Muscle of back (tissue), 11 donors: ENCODE results near the gene MICAL2. TPM values are rescaled to one million over a fixed set of nuclear protein-coding genes. Genes with fewer than 3 reads are reported as not detected.
A peak's percentile ranks its signal among the peaks of the same experiment; 100 is the strongest.

Experiments
- DNase-seq, 3 donors: peaks; one replicate each; pipeline versions ENCODE4 v3.0.0 to v3.0.0-alpha.2; 2013
- polyA plus RNA-seq, 10 donors: library from polyadenylated mRNA; unstranded; fragments of 120-200 nt; gene quantifications; one replicate each; pipeline ENCODE4 v1.2.1, GENCODE V29; 2013; ENCODE audit not compliant: insufficient read length in 10 of 10

Gene MICAL2
- polyA plus RNA-seq, 10 donors: 14.6 to 25.0 (median 22.0) TPM

DNA sequence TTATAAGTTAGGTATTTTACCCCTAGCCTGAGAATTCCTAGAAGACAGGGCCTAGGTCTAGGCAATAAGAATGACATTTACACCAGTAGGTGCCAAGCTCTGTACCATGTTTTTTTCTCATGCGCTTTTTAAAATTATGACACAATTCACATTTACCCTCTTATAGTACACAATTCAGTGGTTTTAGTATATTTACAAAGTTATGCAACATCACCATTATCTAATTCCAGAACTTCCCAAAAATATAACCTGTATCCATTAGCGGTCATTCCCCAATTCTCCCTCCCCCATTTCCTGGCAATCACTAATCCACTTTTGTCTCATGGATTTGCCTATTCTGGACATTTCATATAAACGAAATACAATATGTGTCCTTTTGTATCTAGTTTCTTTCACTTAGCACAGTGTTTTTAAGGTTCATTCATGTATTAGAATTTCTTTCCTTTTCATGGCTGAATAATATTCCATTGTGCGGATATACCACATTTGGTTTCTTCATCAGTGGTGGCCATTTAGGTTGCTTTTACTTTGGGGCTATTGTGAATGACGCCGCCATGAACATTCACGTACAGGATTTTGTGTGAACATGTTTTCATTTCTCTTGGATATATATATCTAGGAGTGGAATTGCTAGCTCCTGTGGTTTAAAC lies 92.4 kb downstream of the MICAL2 start:
- no peak for DNase-seq

DNA sequence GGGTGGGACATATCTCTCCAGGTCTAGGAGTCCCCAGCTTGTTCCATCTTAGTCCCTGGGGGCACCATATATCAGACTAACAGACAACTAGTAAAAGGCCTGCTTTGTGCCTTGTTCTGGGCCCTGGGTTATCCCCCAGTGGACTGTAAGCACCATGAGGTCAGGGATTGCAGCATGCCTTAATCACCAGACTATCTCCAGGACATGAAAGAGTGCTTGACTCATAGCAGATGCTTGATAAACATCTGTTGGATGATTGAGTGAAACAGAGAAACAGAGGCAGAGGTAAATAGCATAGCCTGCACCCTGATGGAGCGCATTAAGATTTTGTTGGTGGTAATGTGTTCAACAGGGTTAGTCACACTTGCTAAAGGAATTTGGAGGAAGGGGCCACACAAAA lies 94.1 kb downstream of the MICAL2 start:
- no peak for DNase-seq

DNA sequence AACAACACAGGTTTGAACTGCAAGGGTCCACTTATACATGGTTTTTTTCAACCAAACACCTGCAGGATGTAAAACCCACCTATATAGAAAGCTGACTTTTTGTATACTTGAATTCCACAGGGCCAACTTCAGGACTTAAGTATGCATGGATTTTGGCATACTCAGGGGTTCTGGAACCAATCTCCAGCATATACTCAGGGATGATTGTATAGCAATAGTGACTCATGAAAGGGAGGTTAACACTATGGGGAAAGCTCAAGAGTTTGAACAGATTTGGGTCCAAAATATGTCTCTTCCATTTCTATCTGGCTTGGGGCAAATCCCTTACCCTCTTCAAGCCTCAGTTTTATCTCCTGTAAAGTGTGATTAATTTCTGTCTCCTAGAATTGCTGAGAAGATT lies 94.9 kb downstream of the MICAL2 start:
- DNase-seq: no peak

DNA sequence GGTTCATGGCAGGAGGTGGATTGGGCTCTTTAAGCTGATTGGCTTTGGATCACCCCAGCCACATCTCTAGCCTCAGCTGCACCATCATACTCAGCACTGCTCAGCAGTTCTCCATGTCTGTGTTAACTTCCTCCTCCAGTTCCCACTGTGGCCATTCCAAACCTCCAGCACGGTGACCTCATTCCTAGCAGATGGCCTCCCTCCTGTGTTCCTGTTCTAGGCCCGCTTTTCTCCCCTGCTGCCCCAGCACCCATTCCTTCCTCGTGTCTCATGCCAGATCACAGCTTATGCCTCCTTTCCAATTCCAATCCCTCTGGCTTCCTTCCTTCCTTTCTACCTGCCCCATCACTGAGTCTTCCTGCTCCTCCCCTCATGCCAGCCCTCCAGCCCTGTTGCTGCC lies 96.1 kb downstream of the MICAL2 start:
- DNase-seq: no peak

DNA sequence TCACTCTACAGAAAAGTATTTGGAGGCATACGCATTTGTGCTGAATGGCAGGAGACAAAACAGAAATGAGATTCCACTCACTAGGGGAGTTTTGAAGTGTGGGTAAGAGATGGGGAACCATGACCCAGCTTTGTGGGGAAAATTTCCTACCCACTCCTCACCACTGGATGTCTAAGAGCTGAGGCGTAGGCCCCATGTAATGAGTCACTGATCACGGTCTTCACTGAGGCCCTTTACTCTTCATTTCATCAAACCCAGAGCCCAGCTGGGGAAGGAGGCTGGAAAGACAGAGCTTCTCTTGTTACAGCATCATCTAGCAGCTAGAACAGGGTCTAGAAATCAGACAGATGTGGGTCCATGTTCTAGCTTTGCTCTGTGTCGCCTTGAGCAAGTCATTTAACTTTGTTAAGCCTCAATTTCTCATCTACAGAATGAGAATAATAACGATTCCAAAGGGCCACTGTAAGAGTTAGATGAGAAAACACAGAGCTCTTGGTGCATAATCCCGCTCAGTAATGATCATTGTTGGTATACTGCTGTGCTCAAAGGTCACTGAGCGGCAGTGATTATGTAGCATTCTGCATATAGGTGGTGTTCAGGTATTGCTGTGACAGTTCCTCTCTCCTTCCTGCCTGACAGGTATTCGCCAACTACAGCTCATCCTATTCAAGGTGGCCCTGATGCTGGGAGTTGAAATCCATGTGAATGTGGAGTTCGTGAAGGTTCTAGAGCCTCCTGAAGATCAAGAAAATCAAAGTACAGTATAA lies 97.2 kb downstream of the MICAL2 start:
- peak in 1 of 3 donors; percentile 86 for DNase-seq

DNA sequence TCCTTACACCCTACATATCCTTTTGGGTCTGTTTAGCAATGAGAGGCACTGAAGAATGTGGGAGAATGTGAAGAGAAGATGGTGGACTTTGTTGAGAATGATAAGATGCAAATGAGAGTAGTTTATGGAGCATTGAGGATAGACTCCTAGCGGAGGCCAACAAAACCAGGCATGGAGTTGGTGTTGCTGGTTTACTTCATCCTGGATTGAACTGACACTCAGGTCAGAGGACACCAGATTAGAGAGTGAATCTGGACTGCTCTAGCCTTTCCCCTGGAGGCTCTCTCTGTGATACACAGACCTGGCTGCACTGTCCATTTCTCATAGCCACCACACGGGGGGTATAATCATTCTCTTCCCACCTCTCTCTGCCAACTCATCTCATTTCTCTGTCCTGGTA lies 98.7 kb downstream of the MICAL2 start:
- DNase-seq: no peak

DNA sequence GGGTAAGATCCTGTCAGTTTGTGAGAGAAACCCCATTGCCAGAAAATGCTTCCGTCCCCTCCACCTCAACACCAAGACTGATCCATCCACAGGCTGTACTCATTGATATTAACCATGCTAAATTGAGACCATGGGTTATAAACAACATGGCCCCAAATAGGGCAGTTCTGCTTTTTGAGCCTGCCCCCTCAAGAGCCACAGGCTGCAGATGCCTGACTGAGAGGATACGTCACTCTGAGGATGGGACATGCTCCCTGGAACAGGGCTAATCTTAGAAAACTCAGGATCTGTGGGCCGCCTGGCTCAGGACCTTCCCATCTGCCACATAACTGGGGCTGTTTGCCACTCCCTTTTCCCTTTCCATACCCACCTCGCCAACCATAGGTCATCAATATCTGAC lies 99.8 kb downstream of the MICAL2 start:
- no peak for DNase-seq

DNA sequence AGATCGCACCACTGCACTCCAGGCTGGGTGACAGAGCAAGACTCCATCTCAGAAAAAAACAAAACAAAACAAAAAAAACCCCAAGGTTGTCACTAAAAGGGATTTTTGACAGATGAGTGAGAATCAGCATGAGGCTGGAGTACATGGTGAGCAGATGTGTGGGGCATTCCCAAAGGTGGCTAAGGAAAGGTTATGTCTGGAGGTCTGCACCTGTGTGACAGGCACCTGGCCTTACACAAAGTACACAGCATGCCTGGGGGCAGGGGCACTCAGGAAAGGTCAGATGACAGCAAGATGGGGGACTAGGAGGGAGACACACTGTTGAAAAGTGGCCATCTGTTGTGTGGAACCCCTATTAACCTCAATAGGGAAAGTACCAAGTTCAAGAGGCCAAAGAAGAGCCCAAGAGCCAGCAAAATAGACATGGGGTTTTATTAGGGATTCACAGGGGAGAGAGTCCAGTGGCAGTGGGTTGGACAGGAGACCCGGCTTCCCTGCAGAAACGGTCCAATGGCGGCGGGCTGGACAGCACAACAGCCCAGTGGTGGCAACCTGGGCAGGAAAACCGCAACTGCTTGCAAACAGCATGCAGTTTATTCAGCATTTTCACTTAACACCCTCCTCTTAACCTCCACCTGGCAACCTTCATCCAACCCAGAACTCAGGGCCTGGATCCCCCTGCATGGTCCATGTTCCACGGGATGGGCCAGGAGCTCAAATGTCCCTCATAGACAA lies 101.1 kb downstream of the MICAL2 start:
- no peak for DNase-seq

DNA sequence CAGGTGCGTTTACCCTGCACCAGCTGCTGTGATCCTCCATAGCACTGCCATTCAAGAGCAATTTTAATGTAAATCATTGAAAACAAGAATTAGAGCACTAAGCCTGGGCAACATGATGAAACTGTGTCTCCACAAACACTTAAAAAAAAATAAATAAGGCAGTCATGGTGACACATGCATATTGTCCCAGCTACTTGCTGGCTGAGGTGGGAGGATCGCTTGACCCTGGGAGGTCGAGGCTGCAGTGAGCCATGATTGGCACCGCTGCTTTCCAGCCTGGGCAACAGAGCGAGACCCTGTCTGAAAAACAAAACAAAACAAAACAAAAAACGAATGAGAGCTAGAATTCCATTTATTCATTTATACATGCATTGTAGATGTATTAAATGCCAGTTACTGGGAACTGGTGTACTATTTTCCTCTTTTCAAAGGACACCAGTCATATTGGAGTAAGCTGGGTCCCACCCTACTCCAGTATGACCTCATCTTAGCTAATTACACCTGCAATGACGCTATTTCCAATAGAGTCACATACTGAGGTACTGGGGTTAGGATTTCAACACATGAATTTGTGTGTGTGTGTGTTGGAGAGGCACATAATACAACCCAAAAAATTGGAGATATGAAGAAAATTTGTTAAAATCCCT lies 101.9 kb downstream of the MICAL2 start:
- DNase-seq: no peak

DNA sequence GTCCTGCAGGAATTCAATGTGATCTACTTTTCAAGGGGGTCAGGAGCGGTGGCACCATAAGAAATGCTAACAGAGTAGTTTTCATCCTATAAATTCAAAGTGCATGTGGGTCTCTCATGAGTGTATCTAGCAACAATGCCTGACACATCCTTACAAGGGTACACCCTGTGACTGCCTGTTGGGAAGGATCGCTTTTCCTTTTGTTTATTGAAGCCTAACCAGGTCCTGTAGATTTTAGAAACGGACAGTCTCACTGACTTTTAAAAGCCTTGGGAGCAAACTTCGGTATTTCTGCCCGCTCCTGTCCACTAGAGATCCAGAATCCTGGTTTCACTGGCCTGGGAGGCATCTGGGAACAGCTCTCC lies 102.4 kb downstream of the MICAL2 start:
- no peak for DNase-seq

DNA sequence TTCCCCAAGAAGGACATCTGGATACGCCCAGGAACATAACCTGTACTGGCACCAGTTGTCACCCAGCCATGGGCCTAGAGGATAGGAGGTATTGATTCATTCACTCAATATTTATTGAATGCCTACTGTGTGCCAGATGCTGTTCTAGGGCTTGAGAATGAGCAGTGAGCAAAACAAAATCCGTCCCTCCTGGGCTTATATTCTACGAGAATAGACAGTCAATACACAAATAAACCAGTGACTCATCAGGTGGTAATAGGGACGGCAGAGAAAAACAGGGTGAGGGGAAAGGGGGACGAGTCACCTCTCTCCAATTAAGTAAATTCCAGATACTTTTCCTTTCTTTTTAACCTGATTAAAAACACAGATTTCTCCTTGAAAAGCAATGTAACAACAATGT lies 103.5 kb downstream of the MICAL2 start:
- DNase-seq: no peak

DNA sequence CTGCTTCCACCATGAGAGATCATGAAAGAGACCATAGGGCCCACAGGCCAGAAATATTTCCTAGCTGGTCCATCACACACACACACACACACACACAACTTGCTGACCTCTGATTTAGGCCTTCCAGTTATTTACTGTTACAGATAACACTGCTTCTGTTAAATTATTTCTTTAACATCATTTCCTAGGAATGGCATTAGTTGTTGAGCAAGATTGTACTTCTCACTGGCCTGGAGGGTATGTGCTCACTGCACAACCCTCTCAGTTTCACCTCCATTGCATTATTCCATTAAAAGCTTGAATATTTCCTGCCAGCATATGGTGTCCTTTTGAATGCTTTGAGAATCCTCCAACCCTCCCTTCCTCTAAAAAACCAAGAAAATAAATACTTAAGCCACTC lies 104.4 kb downstream of the MICAL2 start:
- DNase-seq: no peak

DNA sequence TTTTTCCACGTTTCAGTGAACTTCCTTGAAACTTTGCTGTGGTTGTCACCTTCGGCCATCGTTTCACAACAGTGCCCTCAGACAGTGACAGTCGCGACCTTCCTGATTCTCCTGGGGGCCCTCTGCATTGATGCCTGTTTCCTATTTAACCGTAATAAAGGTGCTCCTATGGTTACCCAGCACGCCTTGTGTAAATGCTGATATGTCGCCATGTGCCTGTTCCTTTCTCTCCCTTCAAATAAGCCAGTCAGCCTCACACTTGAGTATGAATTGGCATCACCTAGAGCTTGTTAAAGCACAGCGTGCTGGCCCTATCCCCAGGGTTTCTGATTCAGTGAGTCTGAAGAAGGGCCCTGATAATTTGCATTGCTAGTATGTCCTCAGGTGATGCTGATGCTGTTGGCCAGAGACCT lies 104.8 kb downstream of the MICAL2 start:
- DNase-seq: no peak

DNA sequence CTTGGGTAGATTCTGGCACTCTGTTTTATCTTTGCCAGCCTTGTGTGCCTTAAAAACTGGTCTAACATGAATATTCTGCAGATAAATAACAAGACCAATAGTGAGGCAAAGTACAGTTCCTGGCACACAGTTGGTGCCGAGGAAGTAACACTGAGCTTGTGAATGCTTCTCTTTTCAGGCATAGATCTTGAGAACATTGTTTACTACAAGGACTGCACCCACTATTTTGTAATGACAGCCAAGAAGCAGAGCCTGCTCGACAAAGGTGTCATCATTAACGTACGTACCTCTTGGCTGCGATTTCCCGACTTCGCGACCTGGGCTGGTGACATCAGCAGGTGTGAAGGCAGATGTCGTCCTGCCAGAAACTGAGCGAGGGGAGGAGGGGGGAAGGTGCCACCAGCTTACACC lies 105.7 kb downstream of the MICAL2 start:
- DNase-seq: no peak

DNA sequence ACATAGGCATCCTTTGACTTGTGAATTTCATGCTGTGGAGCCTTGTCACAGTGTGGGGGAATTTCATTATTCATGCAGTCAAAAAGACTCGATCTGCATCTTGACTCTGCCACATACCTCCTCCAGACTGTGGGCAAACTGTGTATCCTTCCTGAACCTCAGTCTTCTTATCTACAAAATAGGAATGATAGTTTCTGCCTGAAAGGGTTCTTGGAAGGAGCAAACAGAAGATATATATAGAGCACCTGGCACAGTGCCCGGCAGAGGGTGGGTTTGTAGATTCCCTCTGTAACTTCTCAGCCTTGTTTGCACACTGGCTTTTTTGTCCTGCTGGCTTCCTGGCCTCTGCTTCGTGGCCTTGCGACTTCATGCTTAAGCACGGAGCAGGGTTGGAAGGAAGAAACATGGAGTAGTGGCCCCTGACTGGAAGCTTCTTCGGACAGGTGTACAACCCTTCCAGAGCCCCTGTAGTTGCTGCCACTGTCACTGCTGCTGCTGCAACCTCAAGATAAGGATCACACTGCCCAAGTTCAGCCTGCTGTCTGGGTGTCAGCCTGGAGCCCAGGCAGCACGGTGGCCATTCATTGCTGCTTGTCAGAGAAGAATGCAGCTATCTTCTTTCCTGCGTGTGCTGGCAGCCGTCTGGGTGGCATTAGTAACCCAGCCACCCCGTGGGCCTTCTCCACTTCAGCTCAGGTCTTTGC lies 106.4 kb downstream of the MICAL2 start:
- peak in 2 of 3 donors; percentile 38 to 49 for DNase-seq

DNA sequence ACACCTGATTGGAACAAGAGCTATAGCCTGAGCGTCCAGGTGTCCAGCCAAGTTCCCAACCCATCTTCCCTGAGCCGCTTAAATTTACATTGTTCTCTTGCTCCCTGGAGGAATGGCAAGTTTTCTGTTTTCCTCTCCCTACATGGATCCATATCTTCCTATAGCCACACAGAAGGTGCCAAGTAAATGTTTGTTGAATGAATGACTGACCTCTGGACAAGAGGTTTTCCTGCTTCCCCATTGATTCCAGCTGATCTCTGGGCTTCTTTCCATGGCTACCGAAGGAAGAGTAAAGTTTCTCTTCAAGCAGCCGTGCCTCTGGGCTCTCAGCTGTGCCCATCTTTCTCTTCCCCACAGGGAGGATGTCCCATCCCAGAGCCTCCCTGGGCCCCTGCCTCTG lies 107.5 kb downstream of the MICAL2 start:
- DNase-seq: no peak

DNA sequence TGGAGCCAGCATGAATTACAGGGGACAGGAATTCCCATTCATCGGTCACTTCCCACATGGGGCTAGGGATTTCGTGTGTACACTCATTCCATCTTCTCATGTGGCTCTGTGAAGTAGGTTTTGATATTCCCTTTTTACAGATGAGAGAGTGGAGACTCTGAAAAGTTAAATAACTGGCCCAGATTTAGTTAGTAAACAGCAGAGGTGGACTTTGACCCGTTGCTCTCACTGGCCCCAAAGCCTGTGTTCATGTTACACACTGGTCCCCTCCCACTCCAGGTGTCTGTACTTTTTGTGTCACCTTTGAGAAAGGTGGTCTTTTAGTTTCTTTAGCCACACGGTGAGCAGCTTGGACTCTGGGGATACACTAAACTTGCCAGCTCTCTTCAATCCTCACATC lies 108.5 kb downstream of the MICAL2 start:
- DNase-seq: no peak

DNA sequence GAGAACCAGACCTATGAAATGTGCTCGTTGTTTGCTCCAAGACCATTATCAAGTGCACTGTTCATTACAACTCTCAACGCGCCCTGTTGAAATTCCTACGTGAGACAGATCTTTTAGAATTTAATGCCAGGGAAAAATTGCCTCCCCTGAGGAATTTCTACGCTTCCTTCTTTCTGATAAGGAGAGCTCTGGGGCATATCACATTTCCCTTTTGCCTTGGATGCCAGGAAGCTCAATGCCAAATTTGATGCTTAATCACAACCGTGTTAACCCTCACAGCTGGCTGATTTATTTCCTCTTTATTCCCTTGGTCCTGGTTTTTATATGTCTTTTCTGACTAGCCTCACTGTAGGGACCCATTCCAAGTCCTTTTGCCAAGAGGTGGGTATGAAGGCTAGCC lies 109.4 kb downstream of the MICAL2 start:
- DNase-seq: peak in 1 of 3 donors; percentile 33

DNA sequence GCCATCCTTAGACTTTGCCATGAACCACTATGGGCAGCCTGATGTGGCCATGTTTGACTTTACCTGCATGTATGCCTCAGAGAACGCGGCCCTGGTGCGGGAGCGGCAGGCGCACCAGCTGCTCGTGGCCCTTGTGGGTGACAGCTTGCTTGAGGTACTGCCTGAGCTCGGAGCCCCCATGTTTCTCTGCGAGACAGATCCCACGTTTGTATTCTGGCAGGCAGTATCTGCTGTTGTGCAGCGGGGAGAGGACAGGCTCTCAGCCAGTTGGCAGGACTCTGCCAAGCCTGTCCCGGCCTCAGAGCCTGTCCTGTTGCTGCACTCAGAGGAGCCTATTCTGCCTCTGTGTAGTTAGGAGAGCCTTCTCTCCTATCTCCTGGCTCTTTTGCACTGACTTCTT lies 109.9 kb downstream of the MICAL2 start:
- peak in 2 of 3 donors; percentile 75 to 90 for DNase-seq

DNA sequence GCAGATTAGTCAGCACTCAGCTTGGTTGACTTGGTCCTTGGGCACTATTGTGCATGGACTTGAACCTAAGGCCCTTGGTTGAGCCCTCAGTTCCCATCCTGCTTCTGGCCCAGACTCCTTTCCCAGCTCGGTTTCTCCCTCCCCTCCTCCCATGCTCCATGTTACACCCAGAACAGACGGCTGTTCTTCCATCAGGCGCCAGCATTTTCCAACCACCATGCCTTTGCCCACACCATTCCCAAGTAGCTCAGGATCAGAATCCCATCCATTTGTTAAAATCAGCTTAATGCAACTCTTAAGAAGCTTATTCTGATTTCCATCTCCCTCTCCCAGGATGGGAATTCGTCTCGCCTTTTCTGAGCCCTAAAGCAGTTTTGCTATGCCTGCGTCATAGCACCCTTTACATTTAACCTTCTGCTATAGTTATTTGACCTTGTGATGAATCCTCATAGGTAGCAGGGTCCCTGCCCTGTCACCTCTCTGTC lies 110.7 kb downstream of the MICAL2 start:
- DNase-seq: no peak

DNA sequence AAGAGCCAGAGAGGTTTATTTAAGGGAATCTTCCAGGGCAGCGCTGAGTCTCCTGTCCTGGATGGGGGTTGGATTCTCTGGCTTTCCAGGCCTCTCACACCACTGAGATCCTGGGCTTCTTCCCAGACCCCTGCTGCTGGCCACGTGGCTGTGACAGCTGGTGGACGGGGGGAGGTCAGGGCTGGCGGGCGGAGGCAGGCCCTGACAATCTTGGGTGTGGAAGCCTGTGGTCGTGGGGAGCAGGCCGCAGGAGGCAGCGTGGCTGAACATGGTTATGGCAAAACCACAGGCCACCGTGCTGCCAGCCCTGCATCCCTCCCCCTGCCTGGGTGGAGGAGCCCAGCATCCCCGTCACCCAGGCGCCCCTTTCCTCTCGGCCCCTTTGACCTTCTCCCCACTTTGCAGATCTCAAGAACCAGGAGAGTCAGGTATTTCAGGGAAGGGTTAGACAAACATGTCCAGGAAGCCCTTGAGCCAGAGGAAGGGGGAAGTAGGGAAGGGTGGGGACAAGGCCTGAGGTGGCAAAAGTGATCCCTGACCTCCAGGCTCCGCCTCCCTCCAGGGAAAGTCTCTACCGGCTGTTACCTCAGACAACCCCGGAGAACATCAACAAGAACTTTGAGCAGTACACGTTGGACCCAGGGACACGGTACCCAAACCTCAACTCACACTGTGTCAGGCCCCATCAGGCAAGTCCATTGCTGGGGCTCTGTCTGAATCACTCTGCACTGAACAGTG lies 111.8 kb downstream of the MICAL2 start:
- peak; percentile 74 to 88 (median 78) for DNase-seq
